ENCODE results near the gene PRR12.

Gene PRR12

DNA sequence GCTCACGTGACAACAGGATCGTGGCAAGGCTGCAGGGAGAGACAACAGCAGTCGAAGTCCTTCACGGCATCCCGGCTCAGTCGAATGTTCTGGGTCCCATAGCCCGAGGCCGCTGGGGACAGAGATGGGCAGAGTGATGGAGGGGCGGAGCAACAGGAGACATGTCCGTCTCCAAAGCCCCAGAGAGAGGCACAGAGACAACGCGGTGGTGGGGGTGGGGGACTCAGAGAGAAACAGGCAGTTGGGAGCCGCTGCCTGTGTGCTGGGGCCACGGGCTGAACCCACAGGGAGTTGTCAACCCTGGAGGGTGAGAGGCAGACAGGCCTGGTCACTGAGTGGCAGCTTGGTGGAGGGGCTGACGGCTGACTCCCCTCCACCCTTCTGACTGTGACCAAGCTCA lies 31.1 kb upstream of the PRR12 start:
- in situ Hi-C loops (cut with MboI; ENCODE audit: low sequenced_read_pairs) = no loop called here

DNA sequence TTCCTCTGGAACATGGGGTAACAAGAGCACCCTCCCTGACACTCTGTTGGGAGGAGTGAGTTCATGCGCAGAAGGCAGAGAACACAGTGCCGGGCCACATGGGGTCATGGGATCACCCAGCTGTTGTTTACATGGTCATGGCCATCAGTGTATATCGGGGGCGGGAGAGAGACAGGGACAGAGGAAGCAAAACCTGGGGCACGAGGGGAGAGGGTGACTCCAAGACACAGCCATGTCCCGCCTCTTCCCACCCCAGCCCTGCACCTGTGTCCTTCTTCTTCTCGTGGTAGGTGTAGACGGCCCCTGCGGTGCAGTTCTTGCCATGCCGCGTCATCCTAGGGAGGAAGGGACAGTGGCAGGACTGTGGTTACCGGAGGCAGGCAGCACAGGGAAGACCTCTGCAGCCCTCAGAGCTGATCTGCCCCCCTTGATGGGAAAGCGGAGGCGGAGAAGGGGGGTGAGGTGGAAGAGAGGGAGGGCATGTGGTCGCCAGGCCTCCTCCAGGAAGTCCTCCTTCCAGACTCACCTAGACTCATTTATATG lies 30.6 kb upstream of the PRR12 start:
- in situ Hi-C loops (cut with MboI; ENCODE audit: low sequenced_read_pairs) = no loop called here

DNA sequence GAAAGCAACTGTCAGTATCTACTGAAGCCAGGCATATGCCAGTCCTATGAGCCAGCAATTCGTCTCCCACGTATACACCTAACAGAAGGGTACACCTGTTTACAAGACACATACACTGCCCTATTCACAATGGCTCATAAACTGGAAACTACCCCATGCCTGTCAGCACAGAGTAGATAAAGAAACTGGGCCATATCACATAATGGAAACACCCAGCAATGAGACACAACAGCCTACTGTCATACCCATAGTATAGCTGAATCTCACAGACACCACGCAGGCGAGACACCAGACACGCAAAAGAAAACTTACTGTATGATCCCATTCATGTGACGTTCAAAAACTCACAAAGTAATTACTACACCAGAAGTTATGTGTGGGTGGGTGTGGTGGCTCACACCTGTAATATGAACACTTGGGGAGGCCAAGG lies 26.4 kb upstream of the PRR12 start:
- in situ Hi-C loops (cut with MboI; ENCODE audit: low sequenced_read_pairs) = no loop called here

DNA sequence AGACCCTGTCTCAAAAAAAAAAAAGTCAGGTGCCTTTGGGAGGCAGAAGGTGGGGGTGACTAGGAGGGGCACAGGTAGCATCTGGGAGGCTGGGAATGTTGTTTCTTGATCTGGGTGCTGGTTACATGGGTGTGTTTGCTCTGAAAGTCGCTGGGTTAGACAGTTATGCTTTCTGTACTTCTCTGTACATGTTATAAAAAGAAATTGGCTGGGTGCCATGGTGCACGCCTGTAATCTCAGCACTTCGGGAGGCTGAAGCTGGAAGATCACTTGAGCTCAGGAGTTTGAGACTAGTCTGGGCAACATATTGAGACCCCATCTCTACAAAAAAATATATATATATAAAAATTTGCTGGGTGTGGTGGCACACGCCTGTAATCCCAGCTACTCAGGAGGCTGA lies 25.7 kb upstream of the PRR12 start:
- in situ Hi-C loops (cut with MboI; ENCODE audit: low sequenced_read_pairs) = no loop called here

DNA sequence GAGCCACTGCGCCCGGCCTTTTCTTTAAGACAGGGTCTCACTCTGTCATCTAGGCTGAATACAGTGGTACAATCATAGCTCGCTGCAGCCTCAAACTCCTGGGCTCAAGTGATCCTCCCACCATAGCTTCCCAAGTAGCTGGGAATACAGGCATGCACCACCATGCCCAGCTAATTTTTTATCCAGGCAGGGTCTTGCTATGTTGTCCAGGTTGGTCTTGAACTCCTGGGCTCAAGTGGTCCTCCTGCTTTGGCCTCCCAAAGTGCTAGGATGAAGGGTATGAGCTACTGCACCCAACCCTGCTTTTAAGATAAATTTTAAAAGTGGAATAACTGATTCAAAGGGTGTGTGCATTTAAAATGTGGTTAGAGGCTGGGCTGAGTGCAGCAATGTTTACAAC lies 24.7 kb upstream of the PRR12 start:
- in situ Hi-C loops (cut with MboI; ENCODE audit: low sequenced_read_pairs) = no loop called here

DNA sequence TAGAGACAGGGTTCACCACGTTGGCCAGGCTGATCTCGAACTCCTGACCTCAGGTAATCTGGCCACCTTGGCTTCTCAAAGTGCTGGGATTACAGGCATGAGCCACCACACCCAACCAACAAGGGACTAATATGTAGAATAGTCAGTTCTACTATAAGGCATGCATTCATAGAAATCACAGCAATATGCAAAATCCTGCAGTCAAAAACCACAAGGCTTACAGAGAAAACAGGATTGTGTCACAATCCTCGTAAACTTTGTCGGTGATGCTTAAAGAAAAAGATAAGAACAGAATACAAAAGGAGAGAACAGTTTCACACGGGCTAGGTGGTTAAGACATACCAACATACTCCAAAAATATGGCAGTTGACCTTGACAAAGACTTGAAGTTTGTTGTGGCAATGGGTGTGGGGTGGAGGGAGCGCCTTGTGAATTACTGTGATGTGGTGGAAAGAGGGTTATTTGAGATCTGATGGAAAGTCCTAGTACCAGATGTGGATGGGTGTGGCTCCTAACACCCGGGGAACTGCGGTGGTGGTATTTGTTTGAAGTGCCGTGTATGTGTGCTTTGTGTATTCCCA lies 23.0 kb upstream of the PRR12 start:
- in situ Hi-C loops (cut with MboI; ENCODE audit: low sequenced_read_pairs) = no loop called here

DNA sequence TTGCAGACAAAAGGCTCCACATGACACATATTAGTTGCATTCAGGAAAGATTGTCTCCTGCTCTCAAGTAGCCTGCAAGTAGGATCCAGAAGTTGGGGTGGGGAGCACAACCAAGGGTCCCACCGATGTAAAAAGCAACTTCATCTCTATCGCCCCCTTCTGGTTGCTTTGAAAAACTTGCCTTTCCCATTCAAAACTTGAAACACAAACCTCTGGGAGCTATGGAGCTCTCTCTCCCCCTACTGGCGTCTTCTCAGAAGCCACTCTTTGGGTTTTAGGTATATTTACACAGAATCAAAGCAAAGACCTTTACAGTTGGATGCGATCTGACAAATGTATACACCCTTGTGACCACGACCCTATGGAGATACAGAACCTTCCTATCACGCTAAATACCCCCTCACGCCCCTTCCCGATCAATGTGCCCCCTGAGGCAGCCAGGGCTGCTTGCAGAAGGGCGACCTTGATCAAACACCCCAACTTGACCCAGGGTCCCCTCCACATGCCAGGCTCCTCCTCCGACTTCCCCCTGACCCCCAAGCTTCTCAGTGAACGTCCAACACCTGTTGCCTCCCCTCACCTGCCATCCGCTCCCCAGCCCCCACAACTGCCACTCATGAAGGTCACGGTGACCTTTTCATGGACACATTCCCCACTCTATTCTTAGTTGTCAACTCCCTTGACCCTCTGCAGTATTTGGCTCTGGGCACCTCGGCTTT lies 20.7 kb upstream of the PRR12 start:
- in situ Hi-C loops (cut with MboI; ENCODE audit: low sequenced_read_pairs) = no loop called here

DNA sequence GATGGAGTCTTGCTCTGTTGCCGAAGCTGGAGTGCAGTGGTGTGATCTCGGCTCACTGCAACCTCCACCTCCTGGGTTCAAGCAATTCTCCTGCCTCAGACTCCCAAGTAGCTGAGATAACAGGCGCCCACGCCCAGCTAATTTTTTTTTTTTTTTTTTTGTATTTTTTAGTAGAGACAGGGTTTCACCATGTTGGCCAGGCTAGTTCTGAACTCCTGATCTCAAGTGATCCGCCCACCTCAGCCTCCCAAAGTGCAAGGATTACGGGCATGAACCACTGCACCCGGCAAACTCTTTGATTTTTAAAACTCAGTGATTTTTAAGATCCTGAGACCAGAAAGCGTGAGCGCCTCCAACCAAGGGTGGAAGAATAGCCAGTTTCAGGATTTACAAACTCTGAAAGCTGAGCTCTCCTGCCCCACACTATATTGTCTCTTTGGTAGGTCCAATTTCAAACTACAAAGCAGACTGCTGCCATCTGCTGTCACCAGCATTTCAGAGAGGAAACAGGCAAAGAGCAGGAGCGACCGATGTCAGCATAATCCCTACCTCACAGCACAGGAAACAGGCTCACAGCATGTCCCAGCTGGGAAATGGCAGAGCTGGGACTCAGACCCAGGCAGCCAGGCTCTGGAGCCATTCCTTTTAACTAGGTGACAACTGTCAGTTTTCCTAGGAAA lies 19.8 kb upstream of the PRR12 start:
- in situ Hi-C loops (cut with MboI; ENCODE audit: low sequenced_read_pairs) = no loop called here

DNA sequence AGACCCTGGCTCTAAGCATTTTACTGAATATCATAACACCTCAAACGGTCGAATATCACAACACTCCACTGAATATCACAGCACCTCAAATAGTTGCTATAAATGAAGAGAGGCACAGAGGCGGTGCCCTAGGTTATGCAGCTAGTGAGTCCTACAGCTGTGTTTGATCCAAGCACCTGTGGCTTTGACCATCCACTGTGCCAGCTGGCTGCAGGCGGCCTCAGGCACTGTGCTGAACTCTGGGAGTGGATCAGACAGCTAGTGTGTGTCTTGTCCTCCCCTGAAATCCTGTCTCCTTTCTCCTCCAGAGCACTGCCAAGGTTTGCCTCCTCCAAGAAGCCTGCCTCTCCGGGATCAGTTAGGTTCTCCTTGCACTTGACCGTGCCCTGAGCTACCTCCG lies 18.0 kb upstream of the PRR12 start:
- in situ Hi-C loops (cut with MboI; ENCODE audit: low sequenced_read_pairs) = no loop called here

DNA sequence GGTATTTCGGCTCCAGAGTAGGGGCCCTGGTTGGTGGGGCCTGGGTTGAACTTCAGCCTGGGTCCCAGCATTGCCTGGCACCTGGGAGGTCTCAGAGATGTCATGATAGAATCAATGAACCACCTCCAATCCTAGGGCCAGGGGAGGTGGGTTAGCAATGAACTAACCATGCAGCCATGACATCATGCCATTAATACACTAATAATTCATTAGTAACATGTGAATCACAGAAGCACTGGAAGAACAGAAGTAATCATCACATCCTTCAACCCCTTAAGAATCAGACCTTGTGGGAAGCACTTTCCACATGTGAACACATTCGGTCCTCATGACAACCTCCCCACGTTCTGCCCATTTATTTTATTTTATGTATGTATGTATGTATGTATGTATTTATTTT lies 17.6 kb upstream of the PRR12 start:
- in situ Hi-C loops (cut with MboI; ENCODE audit: low sequenced_read_pairs) = no loop called here

DNA sequence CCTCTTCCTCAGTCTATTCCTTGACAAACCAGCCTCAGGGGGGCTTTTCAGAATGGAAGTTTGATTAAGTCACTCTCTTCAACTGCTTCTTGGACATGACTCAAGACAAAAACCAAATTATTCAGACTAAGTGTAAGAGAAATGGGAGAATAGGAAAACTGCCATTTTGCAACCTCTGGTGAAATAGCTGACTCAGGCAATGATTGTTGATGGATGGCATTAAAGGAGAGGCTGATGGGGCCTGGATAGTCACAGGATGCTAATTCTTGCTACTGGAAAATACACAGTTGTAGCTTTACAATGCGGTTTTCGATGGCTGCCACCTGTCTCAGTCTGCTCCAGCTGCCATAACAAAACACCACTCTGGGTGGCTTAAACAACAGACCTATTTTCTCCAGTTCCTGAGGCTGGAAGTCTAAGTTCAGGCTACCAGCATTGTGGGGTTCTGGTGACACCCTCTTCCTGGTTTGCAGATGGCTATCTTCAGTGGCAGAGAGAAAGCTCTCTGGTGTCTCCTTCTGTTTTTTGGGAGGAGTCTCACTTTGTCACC lies 16.7 kb upstream of the PRR12 start:
- in situ Hi-C loops (cut with MboI; ENCODE audit: low sequenced_read_pairs) = no loop called here

DNA sequence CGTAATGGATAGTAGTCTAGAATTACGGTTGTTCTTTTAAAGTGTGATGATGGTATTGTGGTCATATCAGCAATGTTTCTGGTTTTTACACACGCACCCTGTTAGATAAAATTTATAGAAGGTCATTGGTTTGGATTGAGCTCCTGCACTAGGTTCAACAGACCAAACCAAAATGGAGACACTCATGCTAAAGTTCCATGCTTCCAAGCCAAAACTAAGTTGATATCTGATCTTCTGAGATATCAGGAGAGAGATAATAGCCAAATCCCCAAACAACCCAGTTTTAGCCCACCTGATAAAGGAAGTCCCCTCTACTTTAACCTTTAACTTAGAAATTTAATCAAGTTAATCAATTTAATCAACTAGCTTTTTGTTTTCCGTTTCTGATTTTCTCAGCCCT lies 11.8 kb upstream of the PRR12 start:
- in situ Hi-C loops (cut with MboI; ENCODE audit: low sequenced_read_pairs) = no loop called here

DNA sequence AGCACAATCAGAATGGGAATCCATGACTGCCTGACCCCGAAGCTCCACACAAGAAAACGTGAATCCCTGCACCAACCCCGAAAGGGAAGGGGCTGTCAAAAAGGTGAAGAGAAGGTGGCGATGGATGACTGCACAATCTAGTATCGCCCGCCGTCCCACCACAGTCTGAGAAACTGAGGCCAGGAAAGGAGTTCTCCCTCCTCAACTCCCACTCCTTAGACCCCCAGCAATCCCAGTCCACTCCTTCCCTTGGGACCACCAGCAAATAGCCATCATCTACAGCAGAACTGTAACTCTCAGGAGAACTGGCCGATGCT lies 11.1 kb upstream of the PRR12 start:
- in situ Hi-C loops (cut with MboI; ENCODE audit: low sequenced_read_pairs) = no loop called here

DNA sequence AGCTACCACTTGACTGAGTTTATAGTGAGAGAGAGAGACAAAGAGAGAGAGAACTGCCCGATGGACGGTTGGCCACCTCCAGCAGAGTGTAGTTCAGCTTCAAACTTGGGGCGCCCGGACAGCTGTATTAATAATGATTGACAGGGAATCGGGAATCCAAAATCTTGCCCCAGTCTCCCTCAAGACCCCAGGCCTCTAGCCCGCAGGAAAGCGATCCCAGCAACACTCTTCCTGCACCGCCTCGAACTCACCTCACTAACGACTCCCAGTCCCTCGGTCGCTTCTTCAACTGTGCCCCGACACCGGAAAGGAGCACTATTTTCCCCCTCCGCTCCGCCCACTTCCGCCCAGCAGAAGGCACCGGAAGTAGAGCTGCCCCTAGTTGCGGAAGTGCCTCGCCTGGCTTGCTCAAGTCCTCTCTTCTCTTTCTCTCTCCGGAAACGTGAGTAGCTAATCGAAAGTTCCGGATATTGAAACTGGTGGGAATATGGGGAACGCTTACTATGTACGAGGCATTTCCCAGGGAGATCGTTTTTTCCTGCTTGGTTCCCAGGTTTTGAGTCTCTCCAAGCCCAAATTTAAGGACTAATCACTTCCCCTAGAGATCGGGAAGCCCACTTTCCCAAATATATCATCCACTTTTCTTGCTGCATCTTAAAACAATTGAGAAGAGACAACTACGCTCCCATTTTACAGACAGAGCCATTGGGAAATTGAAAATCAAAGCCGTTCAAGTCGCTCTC lies 10.5 kb upstream of the PRR12 start, which contains the start of gene NOSIP:
Gene NOSIP (minus strand): TSS at position 293 of the 743 bp plus-strand sequence. CDS start 19,865 bp downstream, outside the sequence.
- in situ Hi-C loops (cut with MboI; ENCODE audit: low sequenced_read_pairs) = no loop called here

DNA sequence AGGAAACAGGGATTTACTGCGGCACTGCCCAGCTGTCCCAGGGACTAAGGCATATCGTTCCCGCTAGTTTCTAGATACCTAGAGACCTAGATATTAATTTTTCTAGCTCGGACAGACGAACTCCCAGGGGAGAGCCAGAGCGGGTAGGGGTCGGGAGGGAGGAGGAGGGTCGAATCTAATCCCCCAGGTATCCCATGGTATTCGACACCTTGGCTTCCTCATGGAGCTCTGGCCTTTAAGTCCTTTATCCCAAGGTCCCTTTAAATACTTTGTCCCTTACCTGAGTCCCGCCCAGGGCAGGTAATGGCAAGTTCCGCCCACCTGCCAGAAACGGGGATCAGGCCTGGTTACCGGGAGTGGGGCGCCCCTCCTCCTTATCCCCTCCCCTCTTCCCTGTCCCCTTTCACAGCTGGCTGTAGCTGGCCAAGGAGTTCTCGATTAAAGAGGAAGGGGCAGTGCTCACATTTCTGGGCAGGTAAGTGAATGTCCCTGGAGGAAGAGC lies 9.9 kb upstream of the PRR12 start, which contains the start of gene PRRG2:
Gene PRRG2 (plus strand): TSS at position 310 of the 502 bp plus-strand sequence. CDS start 1,904 bp downstream, outside the sequence.
- in situ Hi-C loops (cut with MboI; ENCODE audit: low sequenced_read_pairs) = no loop called here

DNA sequence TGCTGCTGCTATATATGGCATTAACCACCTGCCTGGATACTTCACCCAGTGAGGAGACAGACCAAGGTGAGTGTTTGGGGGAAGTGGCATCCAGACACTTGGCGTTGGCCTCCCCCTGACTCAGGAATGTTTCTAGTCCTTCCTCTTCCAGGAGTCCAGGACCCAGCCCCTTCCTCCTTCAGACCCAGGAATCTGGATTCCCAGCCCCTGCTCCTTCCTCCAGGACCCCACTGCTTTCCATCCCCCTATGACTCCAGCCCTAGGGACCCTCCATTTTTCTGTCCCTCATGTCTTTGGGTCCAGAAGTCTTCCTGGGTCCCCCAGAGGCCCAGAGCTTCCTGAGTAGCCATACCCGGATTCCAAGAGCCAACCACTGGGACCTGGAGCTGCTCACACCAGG lies 7.7 kb upstream of the PRR12 start:
- in situ Hi-C loops (cut with MboI; ENCODE audit: low sequenced_read_pairs) = no loop called here

DNA sequence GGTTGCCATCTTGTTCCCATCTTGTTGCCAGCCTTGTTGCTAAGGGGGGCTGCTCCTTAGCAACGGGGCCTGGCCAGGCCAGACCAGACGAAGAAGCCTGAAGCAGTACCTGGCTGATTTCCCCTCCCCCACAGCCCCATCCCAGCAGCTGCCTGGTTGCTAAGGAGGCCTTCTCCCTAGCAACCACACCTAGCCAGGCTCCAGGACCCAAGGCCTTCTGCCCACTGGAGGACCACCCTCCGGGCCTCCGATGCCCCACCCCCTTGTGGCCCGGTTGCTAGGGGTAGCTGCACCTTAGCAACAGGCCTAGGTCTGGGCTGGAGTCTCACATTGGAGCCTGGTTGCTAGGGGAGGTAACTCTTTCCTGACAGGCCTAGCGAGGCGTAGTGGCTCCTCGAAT lies 6.0 kb upstream of the PRR12 start:
- in situ Hi-C loops (cut with MboI; ENCODE audit: low sequenced_read_pairs) = no loop called here

DNA sequence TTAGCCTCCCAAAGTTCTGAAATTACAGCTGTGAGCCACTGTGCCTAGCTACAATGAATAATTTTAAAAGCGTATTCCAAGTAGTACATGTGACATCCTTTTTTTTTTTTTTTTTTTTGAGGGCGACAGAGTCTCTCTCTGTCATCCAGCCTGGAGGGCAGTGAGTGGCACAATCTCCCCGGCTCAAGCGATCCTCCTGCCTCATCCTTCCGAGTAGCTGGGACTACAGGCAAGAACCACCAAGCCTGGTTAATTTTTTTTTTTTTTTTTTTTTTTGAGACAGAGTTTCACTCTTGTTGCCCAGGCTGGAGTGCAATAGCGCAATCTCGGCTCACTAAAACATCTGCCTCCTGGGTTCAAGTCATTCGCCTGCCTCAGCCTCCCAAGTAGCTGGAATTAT lies 3.8 kb upstream of the PRR12 start:
- in situ Hi-C loops (cut with MboI; ENCODE audit: low sequenced_read_pairs) = no loop called here

DNA sequence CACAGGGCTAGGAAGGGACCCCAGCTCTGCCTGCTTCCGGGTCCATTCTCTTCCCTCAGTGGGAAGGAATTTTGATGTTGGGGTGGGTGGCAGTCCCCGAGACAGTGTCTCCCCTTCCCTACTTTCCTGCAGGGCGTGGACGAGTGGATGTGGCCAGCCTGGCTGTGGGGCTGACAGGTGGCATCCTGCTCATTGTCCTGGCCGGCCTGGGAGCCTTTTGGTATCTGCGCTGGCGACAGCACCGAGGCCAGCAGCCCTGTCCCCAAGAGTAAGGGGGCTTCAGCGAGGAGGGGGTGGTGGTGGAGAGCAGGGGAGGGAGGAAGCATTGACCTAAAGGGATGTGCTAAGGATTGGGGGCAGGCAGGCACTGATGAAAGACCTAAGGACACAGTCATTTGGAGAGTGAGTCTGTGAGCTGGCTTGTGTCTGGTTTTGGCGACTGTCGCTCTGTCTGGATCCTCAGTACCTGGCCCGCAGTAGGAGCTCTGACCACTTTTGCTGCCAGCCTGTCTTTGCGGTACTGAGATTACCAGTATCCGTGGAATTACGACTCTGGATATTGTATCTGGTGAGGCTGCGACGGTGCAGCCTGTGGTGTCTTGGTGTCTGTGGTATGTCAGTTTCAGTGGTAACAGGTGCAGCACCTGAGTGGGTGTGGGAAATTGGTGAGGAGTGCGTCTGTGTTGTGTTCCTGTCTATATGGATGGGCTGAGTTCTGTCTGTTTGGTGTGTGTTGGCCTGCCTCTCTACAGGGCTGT lies 2.4 kb upstream of the PRR12 start:
- in situ Hi-C loops (cut with MboI; ENCODE audit: low sequenced_read_pairs) = no loop called here

DNA sequence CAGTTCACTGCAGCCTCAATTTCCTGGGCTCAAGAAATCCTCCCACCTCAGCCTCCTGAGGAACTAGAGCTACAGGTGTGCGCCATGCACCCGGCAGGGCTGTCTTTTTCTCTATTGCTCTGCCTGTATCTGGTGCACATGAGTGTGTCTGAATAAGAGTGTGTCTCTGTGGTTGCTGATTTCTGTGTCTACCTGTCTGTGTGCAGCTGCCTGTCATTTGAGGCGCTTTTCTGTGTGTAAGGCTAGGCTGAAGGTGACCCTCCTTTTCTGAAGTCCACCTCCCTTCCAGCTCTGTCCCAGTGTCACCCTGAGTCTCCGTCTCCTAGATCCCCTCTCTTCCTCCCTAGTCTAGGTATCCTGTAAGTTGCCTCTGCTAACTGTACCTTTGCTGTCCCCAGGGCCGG lies 1.5 kb upstream of the PRR12 start:
- in situ Hi-C loops (cut with MboI; ENCODE audit: low sequenced_read_pairs) = no loop called here

Measured in hTERT RPE-1 (cell line).